Stimulated activated CD8-positive, alpha-beta memory T cell treated with anti-CD3 and anti-CD28 coated beads, Interleukin-15, amount 100 ng/mL, for 1 hour (primary cell): ENCODE measurements around the gene TSEN34.

Experiments used
- DNase-seq: peaks from one replicate; pipeline ENCODE4 v3.0.0-alpha.2; 2020; ENCODE audit warnings: low read depth

TSEN34 gene

GRCh38 chr19:54191011-54191810, at the start of gene TSEN34:
TSS of gene TSEN34 (plus strand) at chr19:54191308. CDS start at chr19:54191365, 57 bp downstream.
- peak; percentile 58 for DNase-seq

- DNase-seq = no peak
Measured at GRCh38 chr19:54141356-54141755, 49.8 kb upstream of the TSEN34 start.

GRCh38 chr19:54142166-54142780, 48.8 kb upstream of the TSEN34 start:
- no peak for DNase-seq

- DNase-seq = no peak
Measured at GRCh38 chr19:54145541-54146158, 45.5 kb upstream of the TSEN34 start.

- no peak for DNase-seq
Measured at GRCh38 chr19:54147676-54148075, 43.4 kb upstream of the TSEN34 start.

- no peak for DNase-seq
Measured at GRCh38 chr19:54148158-54148557, 43.0 kb upstream of the TSEN34 start.

GRCh38 chr19:54149021-54149812, 41.9 kb upstream of the TSEN34 start:
- DNase-seq = no peak

GRCh38 chr19:54151362-54152035, 39.6 kb upstream of the TSEN34 start:
- no peak for DNase-seq

GRCh38 chr19:54152267-54152666, 38.8 kb upstream of the TSEN34 start:
- no peak for DNase-seq

- DNase-seq = no peak
Measured at GRCh38 chr19:54152878-54153524, 38.1 kb upstream of the TSEN34 start.

GRCh38 chr19:54153731-54154326, 37.3 kb upstream of the TSEN34 start:
- DNase-seq = no peak

GRCh38 chr19:54154603-54155345, 36.3 kb upstream of the TSEN34 start:
- no peak for DNase-seq

GRCh38 chr19:54155694-54156093, 35.4 kb upstream of the TSEN34 start:
- no peak for DNase-seq

GRCh38 chr19:54156490-54156889, 34.6 kb upstream of the TSEN34 start:
- DNase-seq = no peak

- no peak for DNase-seq
Measured at GRCh38 chr19:54156953-54157352, 34.2 kb upstream of the TSEN34 start.

GRCh38 chr19:54158812-54159351, 32.2 kb upstream of the TSEN34 start:
- no peak for DNase-seq

GRCh38 chr19:54159352-54160181, 31.5 kb upstream of the TSEN34 start, which contains the start of gene LENG1:
TSS of gene LENG1 (minus strand) at chr19:54159721. CDS start at chr19:54159695, 26 bp downstream.
- peak; percentile 96 for DNase-seq

GRCh38 chr19:54160182-54160811, 30.8 kb upstream of the TSEN34 start:
- no peak for DNase-seq
